Measurements from ENCODE around the gene EPC2. TPM values are rescaled to one million over a fixed set of nuclear protein-coding genes. Genes with fewer than 3 reads are reported as not detected.

The EPC2 gene
- total and polyA plus RNA-seq, 7 donors: 9.2 to 31.4 (median 29.1) TPM

DNA sequence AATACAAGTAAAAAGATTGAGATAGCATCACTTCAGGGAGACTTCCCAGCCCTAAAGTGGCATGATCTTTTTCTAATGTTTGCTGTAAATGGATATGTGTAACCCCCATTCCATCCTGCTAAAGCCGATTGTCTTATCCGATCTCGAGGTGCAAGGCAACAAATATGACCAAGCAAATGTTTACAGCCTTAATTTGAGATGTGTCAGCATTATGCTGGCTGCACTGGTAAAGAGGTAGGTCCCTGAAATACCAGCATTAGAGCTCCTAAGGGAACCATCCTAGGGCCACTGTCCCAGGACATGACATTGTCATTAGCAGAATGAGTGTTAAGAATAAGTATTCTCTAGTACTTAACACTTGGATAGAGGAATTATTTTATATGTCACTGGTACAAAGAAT lies 108.4 kb downstream of the EPC2 start:
- DNase-seq: no peak
- H3K4me1 ChIP-seq: no peaks in the 10 kb centered on the region
- 95 to 98% methylated on average over 3 of the region's 3 CpGs for whole genome bisulfite sequencing, 2 donors
- no peaks in the 10 kb centered on the region for H3K27me3 ChIP-seq
- H3K4me3 ChIP-seq: no peak overlapping the region
- no peaks in the 10 kb centered on the region for H3K9me3 ChIP-seq
- peaks cover 0 to 11% (median 0%) of the 10 kb centered on the region in 4 donors for H3K36me3 ChIP-seq
- no peak overlapping the region for H3K27ac ChIP-seq
- TF ChIP-seq, protein P1, sequence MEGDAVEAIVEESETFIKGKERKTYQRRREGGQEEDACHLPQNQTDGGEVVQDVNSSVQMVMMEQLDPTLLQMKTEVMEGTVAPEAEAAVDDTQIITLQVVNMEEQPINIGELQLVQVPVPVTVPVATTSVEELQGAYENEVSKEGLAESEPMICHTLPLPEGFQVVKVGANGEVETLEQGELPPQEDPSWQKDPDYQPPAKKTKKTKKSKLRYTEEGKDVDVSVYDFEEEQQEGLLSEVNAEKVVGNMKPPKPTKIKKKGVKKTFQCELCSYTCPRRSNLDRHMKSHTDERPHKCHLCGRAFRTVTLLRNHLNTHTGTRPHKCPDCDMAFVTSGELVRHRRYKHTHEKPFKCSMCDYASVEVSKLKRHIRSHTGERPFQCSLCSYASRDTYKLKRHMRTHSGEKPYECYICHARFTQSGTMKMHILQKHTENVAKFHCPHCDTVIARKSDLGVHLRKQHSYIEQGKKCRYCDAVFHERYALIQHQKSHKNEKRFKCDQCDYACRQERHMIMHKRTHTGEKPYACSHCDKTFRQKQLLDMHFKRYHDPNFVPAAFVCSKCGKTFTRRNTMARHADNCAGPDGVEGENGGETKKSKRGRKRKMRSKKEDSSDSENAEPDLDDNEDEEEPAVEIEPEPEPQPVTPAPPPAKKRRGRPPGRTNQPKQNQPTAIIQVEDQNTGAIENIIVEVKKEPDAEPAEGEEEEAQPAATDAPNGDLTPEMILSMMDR (IDR thresholded peaks at IDR 0.05): no peak
- TF ChIP-seq EP300 (IDR thresholded peaks at IDR 0.05) (no peak), POLR2AphosphoS5 (IDR thresholded peaks at IDR 0.05) (no peak), POLR2A (IDR thresholded peaks at IDR 0.05) (no peak)
- intact Hi-C loops (cut with DNase I): no loop called here

DNA sequence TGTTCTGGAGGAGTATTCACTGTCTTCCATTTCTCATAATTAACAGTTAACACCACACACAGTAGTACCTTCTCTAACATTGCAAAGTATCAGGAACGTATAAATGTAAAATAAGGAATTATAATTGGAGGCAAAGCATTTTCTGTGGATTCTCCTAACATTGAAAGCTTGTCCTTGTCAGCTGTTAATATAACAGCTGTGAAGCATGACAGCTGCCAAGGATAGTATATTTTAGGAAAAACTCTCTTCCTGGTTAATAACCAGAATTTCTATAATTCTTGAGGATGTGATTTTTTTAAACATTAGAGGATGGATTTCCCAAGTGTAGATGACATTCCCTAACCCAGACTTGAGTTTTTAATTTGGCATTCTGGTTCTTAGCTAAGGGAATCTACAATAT lies 110.3 kb downstream of the EPC2 start:
- TF ChIP-seq POLR2A (IDR thresholded peaks at IDR 0.05) (no peak), EP300 (IDR thresholded peaks at IDR 0.05) (no peak)
- TF ChIP-seq, protein P1 (IDR thresholded peaks at IDR 0.05): no peak
- intact Hi-C loops (cut with DNase I): no loop called here
- Histone ChIP-seq H3K4me3 (no peak overlapping the region), H3K36me3 (peaks cover 0 to 11% (median 0%) of the 10 kb centered on the region in 4 donors), H3K27me3 (no peaks in the 10 kb centered on the region), H3K9me3 (no peaks in the 10 kb centered on the region), H3K27ac (no peak overlapping the region), H3K4me1 (no peaks in the 10 kb centered on the region)
- WGBS, 2 donors: 81 to 92% methylated on average over 1 of the region's 1 CpG
- no peak for DNase-seq

DNA sequence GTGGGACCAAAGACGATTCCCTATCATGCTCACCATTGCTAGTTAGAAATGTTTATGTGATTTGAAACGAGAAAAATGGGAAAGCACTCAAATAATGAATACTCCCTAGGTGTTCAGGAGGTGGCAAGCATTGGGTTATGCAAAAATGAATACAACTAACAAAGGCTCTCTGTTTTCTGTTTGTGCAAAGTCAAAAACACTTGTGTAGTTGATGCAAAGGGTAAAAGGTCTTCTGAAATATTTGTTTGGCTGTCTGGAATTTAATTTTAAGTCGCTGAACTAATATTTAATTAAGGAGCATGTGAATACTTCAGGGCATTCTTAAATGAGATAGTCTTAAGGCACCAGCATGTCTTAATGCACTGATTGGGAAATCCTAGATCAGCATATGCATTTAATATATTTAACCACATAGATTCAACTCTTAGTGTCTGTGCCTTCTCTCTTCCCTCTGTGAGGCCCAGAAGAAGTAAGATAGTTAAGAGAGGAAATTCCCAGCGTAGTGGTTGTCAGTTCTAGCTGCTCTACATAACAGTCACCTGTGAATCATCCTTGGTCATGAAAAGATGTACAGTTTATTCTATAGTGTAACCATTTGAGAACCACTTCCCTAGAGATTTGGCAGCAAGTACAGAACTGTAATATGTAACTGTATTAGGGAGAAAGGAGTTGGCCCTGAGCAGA lies 111.9 kb downstream of the EPC2 start:
- Histone ChIP-seq H3K27ac (no peak overlapping the region), H3K36me3 (peaks cover 0 to 11% (median 0%) of the 10 kb centered on the region in 4 donors), H3K4me1 (no peaks in the 10 kb centered on the region), H3K9me3 (no peaks in the 10 kb centered on the region), H3K27me3 (no peaks in the 10 kb centered on the region), H3K4me3 (no peak overlapping the region)
- TF ChIP-seq POLR2AphosphoS5 (IDR thresholded peaks at IDR 0.05) (no peak), POLR2A (IDR thresholded peaks at IDR 0.05) (no peak), EP300 (IDR thresholded peaks at IDR 0.05) (no peak)
- TF ChIP-seq, protein P1 (IDR thresholded peaks at IDR 0.05): no peak
- intact Hi-C loops (cut with DNase I): no loop called here
- WGBS, 2 donors: 86 to 87% methylated on average over 4 of the region's 4 CpGs
- DNase-seq: no peak

DNA sequence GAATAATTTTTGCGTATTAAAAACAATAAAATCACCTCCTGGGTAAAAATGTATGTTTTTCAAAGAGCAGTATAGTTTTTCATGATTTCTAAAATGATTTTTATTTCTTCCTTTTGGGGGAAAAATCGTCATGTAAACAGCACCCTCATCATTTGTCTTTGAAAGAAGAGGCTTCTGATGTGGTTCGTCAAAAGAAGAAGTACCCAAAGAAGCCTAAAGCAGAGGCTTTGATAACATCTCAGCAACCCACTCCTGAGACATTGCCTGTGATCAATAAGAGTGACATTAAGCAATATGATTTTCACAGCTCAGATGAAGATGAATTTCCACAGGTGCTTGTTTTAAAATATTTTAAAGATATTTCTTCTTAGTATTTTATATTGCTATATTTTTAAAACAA lies 120.3 kb downstream of the EPC2 start:
- Histone ChIP-seq H3K27ac (no peak overlapping the region), H3K27me3 (no peaks in the 10 kb centered on the region), H3K36me3 (peaks cover 0 to 44% (median 6%) of the 10 kb centered on the region in 4 donors), H3K9me3 (no peaks in the 10 kb centered on the region), H3K4me3 (no peak overlapping the region), H3K4me1 (no peaks in the 10 kb centered on the region)
- TF ChIP-seq POLR2AphosphoS5 (IDR thresholded peaks at IDR 0.05) (no peak), POLR2A (IDR thresholded peaks at IDR 0.05) (no peak), EP300 (IDR thresholded peaks at IDR 0.05) (no peak)
- TF ChIP-seq, protein P1 (IDR thresholded peaks at IDR 0.05): no peak
- 59 to 90% methylated on average over 3 of the region's 3 CpGs for WGBS, 2 donors
- no peak for DNase-seq
- intact Hi-C loops (cut with DNase I): no loop called here

DNA sequence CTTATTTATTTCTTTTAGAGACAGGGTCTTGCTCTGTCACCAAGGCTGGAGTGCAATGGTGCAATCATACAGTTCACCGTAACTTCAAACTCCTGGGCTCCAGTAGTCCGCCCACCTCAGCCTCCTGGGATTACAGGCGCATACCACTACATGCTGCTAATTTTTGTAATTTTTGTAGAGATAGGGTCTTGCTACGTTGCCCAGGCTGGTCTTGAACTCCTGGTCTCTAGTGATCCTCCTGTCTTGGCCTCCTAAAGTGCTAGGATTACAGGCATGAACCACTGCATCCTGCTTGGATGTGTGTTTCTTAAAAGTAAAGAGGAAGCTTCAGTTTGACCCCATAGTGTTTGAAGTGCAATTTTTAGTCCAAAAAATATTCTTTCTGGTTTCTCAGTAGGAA lies 125.5 kb downstream of the EPC2 start:
- no peak for DNase-seq
- H3K4me3 ChIP-seq: no peak overlapping the region
- H3K27ac ChIP-seq: no peak overlapping the region
- TF ChIP-seq EP300 (IDR thresholded peaks at IDR 0.05) (no peak), POLR2AphosphoS5 (IDR thresholded peaks at IDR 0.05) (no peak), POLR2A (IDR thresholded peaks at IDR 0.05) (no peak)
- TF ChIP-seq, protein P1 (IDR thresholded peaks at IDR 0.05): no peak
- intact Hi-C loops (cut with DNase I): no loop called here
- 95 to 97% methylated on average over 4 of the region's 4 CpGs for WGBS, 2 donors
- no peaks in the 10 kb centered on the region for H3K9me3 ChIP-seq
- H3K36me3 ChIP-seq: peaks cover 8 to 57% (median 17%) of the 10 kb centered on the region in 4 donors
- H3K27me3 ChIP-seq: no peaks in the 10 kb centered on the region
- no peaks in the 10 kb centered on the region for H3K4me1 ChIP-seq

Data from sigmoid colon (tissue), 7 donors.